Endodermal cell (in vitro differentiated cells): ENCODE measurements around the gene GPA33. TPM values are rescaled to one million over a fixed set of nuclear protein-coding genes. Genes with fewer than 3 reads are reported as not detected.
A peak's percentile ranks its signal among the peaks of the same experiment; 100 is the strongest.

Experiments used
- DNase-seq: peaks from one replicate; pipeline ENCODE4 v3.0.0-alpha.2; 2017
- H3K27ac ChIP-seq: 2 replicates; pipeline ENCODE4 v1.5.1; 2013; ENCODE audit warnings: mild to moderate bottlenecking, low read depth, low read length, moderate library complexity
- H3K27me3 ChIP-seq: 2 replicates; pipeline ENCODE4 v1.6.1; 2013; ENCODE audit warnings: mild to moderate bottlenecking, low read length, moderate library complexity; ENCODE audit not compliant: insufficient read depth, control insufficient read depth, poor library complexity, severe bottlenecking
- H3K36me3 ChIP-seq: 2 replicates; pipeline ENCODE4 v1.7.0; 2013; ENCODE audit warnings: mild to moderate bottlenecking, low read length, moderate library complexity; ENCODE audit not compliant: control insufficient read depth, insufficient read depth
- H3K4me1 ChIP-seq: one replicate; pipeline ENCODE4 v1.7.0; 2013; ENCODE audit warnings: low read length; ENCODE audit not compliant: control insufficient read depth, insufficient read depth
- H3K4me3 ChIP-seq: 2 replicates; pipeline ENCODE4 v1.5.1; 2013; ENCODE audit warnings: mild to moderate bottlenecking, low read length, moderate library complexity
- H3K9ac ChIP-seq: 2 replicates; pipeline ENCODE4 v1.6.1; 2013; ENCODE audit warnings: mild to moderate bottlenecking, low read length, moderate library complexity; ENCODE audit not compliant: poor library complexity, severe bottlenecking; ENCODE audit errors: extremely low read depth
- H3K9me3 ChIP-seq: 2 replicates; pipeline ENCODE4 v1.6.1; 2013; ENCODE audit warnings: mild to moderate bottlenecking, low read length, moderate library complexity; ENCODE audit not compliant: control insufficient read depth
- H3K27ac Mint-ChIP-seq: 2 replicates; pipeline ENCODE4 v1.8.0; 2020; ENCODE audit warnings: mixed read lengths
- H3K27me3 Mint-ChIP-seq: 2 replicates; pipeline ENCODE4 v1.8.0; 2021; ENCODE audit warnings: mild to moderate bottlenecking, mixed read lengths; ENCODE audit not compliant: insufficient read depth
- H3K36me3 Mint-ChIP-seq: 2 replicates; pipeline ENCODE4 v1.8.0; 2020; ENCODE audit warnings: low read depth, mixed read lengths
- H3K4me1 Mint-ChIP-seq: 2 replicates; pipeline ENCODE4 v1.8.0; 2020; ENCODE audit warnings: mixed read lengths
- H3K4me3 Mint-ChIP-seq: 2 replicates; pipeline ENCODE4 v1.8.0; 2020; ENCODE audit warnings: mild to moderate bottlenecking, moderate library complexity, mixed read lengths
- H3K9me3 Mint-ChIP-seq: 2 replicates; pipeline ENCODE4 v1.8.0; 2020; ENCODE audit warnings: mild to moderate bottlenecking, mixed read lengths
- CTCF ChIP-seq: fragments of 200-600 bp; sonication (generic); conservative IDR thresholded peaks from 2 replicates; pipeline ENCODE4 v1.5.0; 2021; ENCODE audit warnings: antibody characterized with exemption, mild to moderate bottlenecking
- WGBS, 2 experiments: methylation state at CpG; one replicate each; pipeline versions ENCODE4 v1.1.5 to v1.1.7; 2013; ENCODE audit warnings: missing lambda C conversion rate in 2 of 2, mixed read lengths in 1 of 2; ENCODE audit not compliant: insufficient coverage in 1 of 2, insufficient read length in 1 of 2; 5-methylcytosine and 5-hydroxymethylcytosine counted together
- total RNA-seq, 2 donors: library from RNA; stranded (reverse); fragmentation: NEBNext Ultra II Directional in 1 of 2; extraction: Animal tissue kit (Norgen Biotek cat#: 25700) in 1 of 2; gene quantifications; 2 replicates in 1 of 2; 3 replicates in 1 of 2; pipeline ENCODE4 v1.2.1, GENCODE V29; 2021

Gene GPA33
- total RNA-seq, 2 donors from 2014 or later, result 0.37 to 1.5 TPM

- no peak overlapping the region for H3K27ac ChIP-seq
- H3K36me3 ChIP-seq, result no peaks in the 10 kb centered on the region
- H3K27me3 ChIP-seq, result no peaks in the 10 kb centered on the region
- no peaks in the 10 kb centered on the region for H3K9me3 ChIP-seq
- no peak overlapping the region for H3K27ac Mint-ChIP-seq
- H3K4me1 Mint-ChIP-seq, result peaks cover 51% of the 10 kb centered on the region
- no peaks in the 10 kb centered on the region for H3K9me3 Mint-ChIP-seq
- H3K4me1 ChIP-seq, result peaks cover 11% of the 10 kb centered on the region
- no peak overlapping the region for H3K4me3 Mint-ChIP-seq
- no peak overlapping the region for H3K4me3 ChIP-seq
- DNase-seq, result peak; percentile 26
- 92 to 95% methylated on average over 4 to 5 of the region's 6 CpGs for WGBS, 2 experiments
- no peak for TF ChIP-seq CTCF
- no peaks in the 10 kb centered on the region for H3K27me3 Mint-ChIP-seq
- H3K9ac ChIP-seq, result no peak overlapping the region
- H3K36me3 Mint-ChIP-seq, result no peaks in the 10 kb centered on the region
These were observed 14.1 kb upstream of the GPA33 start for GRCh38 chr1:167104256-167104633.

- H3K27ac ChIP-seq, result no peak overlapping the region
These were observed 12.9 kb upstream of the GPA33 start for GRCh38 chr1:167102906-167103573.

GRCh38 chr1:167101754-167102153, 11.6 kb upstream of the GPA33 start:
- WGBS, 2 experiments, result 90 to 100% methylated on average over 2 of the region's 2 CpGs
- DNase-seq, result no peak
- H3K27ac ChIP-seq, result no peak overlapping the region

More at GRCh38 chr1:167102906-167103573, 12.9 kb upstream of the GPA33 start:
- H3K9ac ChIP-seq, result no peak overlapping the region
- no peaks in the 10 kb centered on the region for H3K36me3 ChIP-seq
- H3K4me1 ChIP-seq, result peaks cover 10% of the 10 kb centered on the region
- no peaks in the 10 kb centered on the region for H3K27me3 ChIP-seq
- DNase-seq, result peak; percentile 48
- peaks cover 39% of the 10 kb centered on the region for H3K4me1 Mint-ChIP-seq
- 78 to 87% methylated on average over 5 of the region's 5 CpGs for WGBS, 2 experiments
- no peak overlapping the region for H3K27ac Mint-ChIP-seq
- H3K4me3 Mint-ChIP-seq, result no peak overlapping the region
- no peaks in the 10 kb centered on the region for H3K27me3 Mint-ChIP-seq
- no peaks in the 10 kb centered on the region for H3K9me3 ChIP-seq
- H3K9me3 Mint-ChIP-seq, result no peaks in the 10 kb centered on the region
- no peaks in the 10 kb centered on the region for H3K36me3 Mint-ChIP-seq
- TF ChIP-seq CTCF, result no peak
- no peak overlapping the region for H3K4me3 ChIP-seq

More at GRCh38 chr1:167101754-167102153, 11.6 kb upstream of the GPA33 start:
- Histone ChIP-seq H3K4me3 (no peak overlapping the region), H3K27me3 (no peaks in the 10 kb centered on the region), H3K9ac (no peak overlapping the region), H3K9me3 (no peaks in the 10 kb centered on the region), H3K36me3 (no peaks in the 10 kb centered on the region), H3K4me1 (peaks cover 10% of the 10 kb centered on the region)
- H3K36me3 Mint-ChIP-seq, result no peaks in the 10 kb centered on the region
- H3K27me3 Mint-ChIP-seq, result no peaks in the 10 kb centered on the region
- no peak for TF ChIP-seq CTCF
- H3K4me1 Mint-ChIP-seq, result peaks cover 30% of the 10 kb centered on the region
- H3K9me3 Mint-ChIP-seq, result no peaks in the 10 kb centered on the region
- no peak overlapping the region for H3K4me3 Mint-ChIP-seq
- no peak overlapping the region for H3K27ac Mint-ChIP-seq
